Astrocyte (in vitro differentiated cells and primary cell): ENCODE data around the gene EIF4ENIF1.

ENCODE experiments used
- CTCF ChIP-seq: IDR thresholded peaks from 2 replicates; pipeline ENCODE4 v1.5.1; 2011; ENCODE audit warnings: low read depth, mild to moderate bottlenecking, inconsistent platforms, low read length, moderate library complexity; ENCODE audit not compliant: insufficient read depth
- EZH2 ChIP-seq: IDR thresholded peaks from 2 replicates; pipeline ENCODE4 v1.6.1; 2012; ENCODE audit warnings: mild to moderate bottlenecking, low read length, inconsistent platforms; ENCODE audit not compliant: insufficient read depth

DNA sequence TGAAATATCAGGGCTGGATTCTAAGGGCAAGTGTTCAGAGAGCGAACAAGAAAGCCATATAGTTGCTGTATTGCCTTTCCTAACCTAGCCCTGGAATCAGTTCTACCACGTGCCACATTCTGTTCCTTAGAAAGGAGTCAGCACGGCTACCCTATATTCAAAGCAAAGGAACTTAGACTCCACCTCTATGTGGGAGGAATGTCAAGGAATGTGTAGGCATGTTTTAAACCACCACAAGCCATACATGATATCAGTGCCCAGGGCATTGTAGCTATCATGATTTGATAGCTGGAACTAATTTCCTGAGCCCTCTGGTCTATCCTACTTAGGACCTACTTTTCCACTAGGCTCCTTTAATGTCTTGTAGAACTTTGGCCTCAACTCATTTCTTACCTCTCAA, 2.5 kb upstream of the EIF4ENIF1 start:
- no peak for TF ChIP-seq CTCF
- no peak for TF ChIP-seq EZH2
